NCI-H69 (cell line): Measurements from ENCODE around the gene YIPF3.

Source experiments
- DNase-seq: peaks from one replicate; lab custom pipeline; 2025; lab: John Stamatoyannopoulos, UW

Gene YIPF3

DNA sequence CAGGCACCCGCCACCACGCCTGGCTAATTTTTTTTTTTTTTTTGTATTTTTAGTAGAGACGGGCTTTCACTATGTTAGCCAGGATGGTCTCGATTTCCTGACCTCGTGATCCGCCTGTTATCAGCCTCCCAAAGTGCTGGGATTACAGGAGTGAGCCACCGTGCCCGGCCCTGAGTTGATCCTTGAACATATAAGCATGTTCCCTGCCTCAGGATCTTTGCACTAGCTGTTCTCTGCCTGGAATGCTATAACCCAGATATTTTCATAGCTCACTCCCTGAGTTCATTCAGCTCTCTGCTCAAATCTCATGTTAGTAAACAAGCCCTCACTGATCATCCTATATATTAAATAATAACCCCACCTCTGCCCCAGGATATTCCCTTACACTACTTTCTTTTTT is 52.4 kb downstream of the YIPF3 start:
- DNase-seq, result no peak

DNA sequence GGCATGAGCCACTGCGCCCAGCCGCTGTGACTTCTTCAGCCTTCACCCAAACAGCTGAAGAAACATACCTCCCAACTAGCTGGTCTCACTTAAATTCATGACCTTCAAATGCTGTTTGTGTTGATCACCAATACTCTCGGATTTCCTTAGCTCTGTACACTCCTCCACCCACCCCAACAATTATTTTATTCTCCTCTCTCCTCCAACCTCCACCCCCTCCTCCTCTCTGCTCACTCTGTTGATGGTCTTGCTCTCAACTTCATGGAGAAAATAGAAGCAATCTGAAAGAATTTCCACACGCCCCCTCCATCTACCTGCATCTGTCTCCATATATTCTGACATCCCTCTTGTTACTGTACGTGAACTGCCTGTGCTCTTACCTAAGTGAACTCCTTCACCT is 54.8 kb downstream of the YIPF3 start:
- DNase-seq, result no peak
